ENCODE measurements around the gene PGLYRP1.
A peak's percentile ranks its signal among the peaks of the same experiment; 100 is the strongest.

PGLYRP1 gene, protein sequence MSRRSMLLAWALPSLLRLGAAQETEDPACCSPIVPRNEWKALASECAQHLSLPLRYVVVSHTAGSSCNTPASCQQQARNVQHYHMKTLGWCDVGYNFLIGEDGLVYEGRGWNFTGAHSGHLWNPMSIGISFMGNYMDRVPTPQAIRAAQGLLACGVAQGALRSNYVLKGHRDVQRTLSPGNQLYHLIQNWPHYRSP

DNA sequence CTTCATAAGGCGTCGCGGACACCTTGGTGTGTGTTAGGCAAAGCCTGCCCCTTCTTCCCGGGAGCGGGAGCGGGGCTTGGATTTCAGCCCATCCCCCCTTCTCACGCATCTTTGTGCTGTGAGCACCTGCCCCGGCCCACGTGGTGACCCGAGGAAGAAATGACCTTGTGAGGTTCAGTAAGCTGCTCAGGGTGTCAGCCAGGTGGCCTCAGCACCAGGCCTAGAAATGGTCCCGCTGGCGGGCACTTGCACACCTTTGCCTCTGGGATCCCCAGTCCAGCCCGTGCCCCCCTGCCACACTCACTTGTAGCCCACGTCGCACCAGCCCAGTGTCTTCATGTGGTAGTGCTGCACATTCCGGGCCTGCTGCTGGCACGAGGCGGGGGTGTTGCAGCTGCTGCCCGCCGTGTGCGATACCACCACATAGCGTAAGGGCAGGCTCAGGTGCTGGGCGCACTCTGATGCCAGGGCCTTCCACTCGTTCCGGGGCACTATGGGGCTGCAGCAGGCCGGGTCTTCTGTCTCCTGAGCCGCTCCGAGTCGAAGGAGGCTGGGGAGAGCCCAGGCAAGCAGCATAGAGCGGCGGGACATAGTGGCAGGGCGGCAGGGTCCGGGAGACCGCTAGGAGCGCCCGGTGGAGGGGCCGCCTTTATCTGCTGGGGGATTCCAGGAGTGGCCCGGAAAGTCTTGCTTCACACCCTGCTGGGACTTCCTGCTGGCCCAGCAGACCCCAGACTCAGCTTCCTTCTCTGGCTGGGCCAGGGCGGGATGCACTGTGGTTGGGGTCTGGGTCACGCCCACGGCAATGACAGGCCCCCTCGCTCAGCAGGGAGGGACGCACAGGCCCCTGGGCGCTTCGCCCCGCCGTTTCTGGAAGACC lies at the start of gene PGLYRP1:
Gene PGLYRP1, minus strand, starts transcription at position 623 of the 880 bp plus-strand sequence. Its CDS starts 32 bp downstream, at position 591.
- no peak for DNase-seq (ENCODE audit: low read depth, low spot score)
- no peak within 1 kb of the TSS for H3K27ac ChIP-seq

DNA sequence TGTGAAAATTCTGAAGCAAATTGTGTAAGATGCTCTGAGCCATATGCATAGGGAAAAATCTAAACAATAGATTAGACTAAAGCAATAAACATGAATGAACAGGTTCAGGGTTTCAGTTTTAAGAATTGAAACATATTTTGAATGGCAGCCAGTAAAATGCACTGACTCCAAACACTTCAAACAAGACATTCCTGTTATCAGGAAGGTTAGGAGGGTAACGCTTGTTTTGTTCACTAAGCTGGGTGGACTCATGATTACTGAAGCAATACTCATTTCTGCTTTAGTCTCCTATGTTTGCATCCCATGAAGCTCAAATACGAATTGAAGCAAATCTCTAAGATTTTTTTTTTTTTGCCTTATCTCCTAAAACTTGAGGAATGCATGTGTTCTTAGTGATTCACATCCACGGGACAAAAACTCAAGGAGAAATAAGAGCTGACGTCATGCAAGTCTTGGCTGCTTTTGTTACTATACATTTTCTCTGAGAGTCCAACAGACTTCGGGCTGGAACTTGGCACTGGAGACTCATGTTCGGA lies 47.0 kb upstream of the PGLYRP1 start:
- peak; percentile 88 for DNase-seq (ENCODE audit: low read depth, low spot score)
- peak overlapping the region; percentile 69 for H3K27ac ChIP-seq

GRCh38 chr19:46068345-46069258 lies 45.7 kb upstream of the PGLYRP1 start:
- DNase-seq (ENCODE audit: low read depth, low spot score): peak; percentile 87
- peak overlapping the region; percentile 69 for H3K27ac ChIP-seq

DNA sequence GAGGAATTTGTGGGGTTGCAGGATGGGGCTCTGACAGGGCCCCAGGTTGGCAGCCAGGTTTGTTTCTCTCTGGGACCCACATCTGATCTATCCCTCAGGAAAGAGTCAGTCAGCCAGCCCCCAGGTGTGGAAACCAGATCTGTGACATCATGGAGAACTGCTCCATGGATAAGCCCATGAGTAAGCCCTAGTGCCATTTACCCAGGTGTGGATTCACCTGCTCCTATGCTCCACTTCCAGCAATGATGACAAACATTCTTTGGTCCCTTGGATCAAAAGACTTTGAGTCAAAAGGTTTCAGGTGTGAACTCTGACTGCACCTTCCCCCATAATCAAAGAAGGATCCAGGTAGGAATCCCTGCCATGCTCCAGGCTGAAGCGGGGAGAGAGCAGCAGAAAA lies 44.8 kb upstream of the PGLYRP1 start:
- no peak for DNase-seq (ENCODE audit: low read depth, low spot score)
- peak overlapping the region; percentile 69 for H3K27ac ChIP-seq

DNA sequence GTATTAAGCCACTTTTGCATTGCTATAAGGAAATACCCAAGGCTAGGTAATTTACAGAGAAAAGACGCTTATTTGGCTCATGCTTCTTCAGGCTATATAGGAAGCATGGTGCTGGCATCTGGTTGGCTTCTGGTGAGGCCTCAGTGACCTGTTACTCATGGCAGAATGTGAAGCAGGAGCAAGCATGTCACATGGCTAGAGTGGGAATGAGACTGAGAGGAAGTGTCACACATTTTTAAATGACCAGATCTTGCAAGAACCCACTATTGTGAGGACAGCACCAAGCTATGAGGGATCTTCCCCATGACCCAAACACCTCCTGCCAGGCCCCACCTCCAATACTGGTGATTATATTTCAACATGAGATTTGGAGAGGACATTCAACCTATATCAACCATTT lies 43.6 kb upstream of the PGLYRP1 start:
- DNase-seq (ENCODE audit: low read depth, low spot score): no peak
- H3K27ac ChIP-seq: no peak overlapping the region

DNA sequence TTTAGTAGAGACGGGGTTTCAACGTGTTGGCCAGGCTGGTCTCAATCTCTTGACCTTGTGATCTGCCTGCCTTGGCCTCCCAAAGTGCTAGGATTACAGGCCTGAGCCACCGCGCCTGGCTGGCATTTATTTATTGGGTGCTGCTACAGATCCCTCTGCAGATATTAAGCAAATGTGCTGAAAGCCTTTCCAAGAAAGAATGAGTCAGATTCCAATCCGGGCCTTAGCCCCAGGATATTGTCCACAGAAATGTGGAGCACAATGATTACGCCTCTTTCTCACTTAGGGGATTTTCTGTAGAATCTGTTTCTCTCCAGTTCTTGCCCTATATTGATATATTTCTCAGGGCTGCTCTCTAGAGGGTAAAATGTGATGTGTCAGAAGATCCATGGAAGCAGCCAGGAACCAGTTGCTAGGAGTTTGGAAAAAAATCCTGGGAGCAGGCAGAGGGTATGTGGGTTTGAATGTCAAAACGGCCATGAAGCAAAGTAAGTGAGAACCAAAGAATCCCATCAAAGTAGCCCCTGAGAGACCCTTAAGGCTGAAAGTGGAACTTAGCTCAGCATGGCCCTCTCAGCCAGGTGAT lies 42.7 kb upstream of the PGLYRP1 start:
- no peak for DNase-seq (ENCODE audit: low read depth, low spot score)
- H3K27ac ChIP-seq: no peak overlapping the region

- no peak overlapping the region for H3K27ac ChIP-seq
- DNase-seq (ENCODE audit: low read depth, low spot score): no peak
These were observed 40.3 kb upstream of the PGLYRP1 start for GRCh38 chr19:46063201-46063600.

GRCh38 chr19:46060012-46060411 lies 37.2 kb upstream of the PGLYRP1 start:
- H3K27ac ChIP-seq: no peak overlapping the region
- DNase-seq (ENCODE audit: low read depth, low spot score): no peak

GRCh38 chr19:46058778-46059177 lies 35.9 kb upstream of the PGLYRP1 start:
- no peak for DNase-seq (ENCODE audit: low read depth, low spot score)
- no peak overlapping the region for H3K27ac ChIP-seq

DNA sequence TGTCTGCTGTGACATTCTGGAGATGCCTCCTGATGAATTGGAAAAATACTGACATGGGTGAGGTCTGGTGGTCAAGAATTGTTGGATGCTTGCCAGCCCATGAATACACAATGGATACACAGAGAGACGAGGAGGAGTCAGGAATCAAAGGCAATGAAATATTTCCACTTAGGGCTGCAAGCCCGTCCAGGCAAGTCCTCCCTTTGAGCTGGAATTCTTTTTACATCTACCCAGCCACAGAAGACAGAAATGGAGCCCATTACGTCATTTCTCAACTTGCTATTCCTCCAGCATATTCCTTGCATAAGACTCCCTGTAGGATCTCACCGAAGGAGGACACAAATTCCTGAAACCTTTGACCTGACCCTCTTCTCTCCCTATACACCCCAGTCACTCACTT lies 33.7 kb upstream of the PGLYRP1 start:
- peak overlapping the region; percentile 26 for H3K27ac ChIP-seq
- DNase-seq (ENCODE audit: low read depth, low spot score): peak; percentile 65

- DNase-seq (ENCODE audit: low read depth, low spot score): no peak
- H3K27ac ChIP-seq: no peak overlapping the region
These were observed 30.0 kb upstream of the PGLYRP1 start for GRCh38 chr19:46052896-46053295.

DNA sequence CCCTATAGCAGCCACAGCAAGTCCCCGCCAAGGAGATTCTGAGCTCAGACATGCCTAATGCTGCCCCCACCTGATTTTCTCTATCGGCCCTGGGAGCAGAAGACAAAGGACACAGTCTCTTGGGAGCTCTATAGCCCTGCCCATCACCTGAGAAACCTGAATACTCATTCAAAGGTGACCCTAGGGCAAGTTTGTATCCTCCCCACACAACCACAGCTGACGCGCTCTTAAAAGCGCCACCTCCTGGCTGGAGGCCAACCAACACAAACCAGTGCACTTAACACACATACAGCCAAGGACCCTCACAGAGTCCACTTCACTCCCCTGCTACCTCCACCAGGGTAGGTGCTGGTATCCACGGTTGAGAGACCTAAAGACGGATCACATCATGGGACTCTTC lies 26.7 kb upstream of the PGLYRP1 start:
- DNase-seq (ENCODE audit: low read depth, low spot score): no peak
- no peak overlapping the region for H3K27ac ChIP-seq

- DNase-seq (ENCODE audit: low read depth, low spot score): no peak
- H3K27ac ChIP-seq: no peak overlapping the region
These were observed 20.7 kb upstream of the PGLYRP1 start for GRCh38 chr19:46043519-46043918.

GRCh38 chr19:46042252-46042883 lies 19.5 kb upstream of the PGLYRP1 start:
- no peak overlapping the region for H3K27ac ChIP-seq
- DNase-seq (ENCODE audit: low read depth, low spot score): no peak

DNA sequence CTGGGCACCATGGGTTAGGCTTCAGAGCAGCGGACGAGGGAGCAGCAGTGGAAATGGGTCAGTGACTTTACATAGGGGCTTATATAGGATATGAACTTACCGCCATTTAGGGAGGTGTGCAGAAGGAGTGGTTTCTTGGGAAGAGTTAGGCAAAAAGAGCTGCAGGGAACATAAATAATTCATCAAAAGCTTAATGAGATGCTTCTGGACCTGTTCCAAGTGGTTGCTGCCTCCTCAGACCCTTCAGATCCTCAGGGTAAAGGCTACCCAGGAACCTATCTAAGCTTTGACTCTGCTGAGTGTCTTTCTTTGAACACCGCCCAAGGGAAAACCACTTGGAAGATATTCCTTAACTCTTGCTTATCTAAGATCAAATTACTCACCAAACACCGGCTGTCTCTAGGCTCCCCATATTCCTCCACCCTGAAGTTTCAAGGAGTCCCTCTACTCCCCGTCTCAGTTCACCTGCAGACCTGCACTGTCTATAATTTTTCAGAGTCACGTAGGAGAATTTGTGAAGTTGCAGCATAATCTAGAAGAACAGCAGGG lies 18.2 kb upstream of the PGLYRP1 start, which contains the start of gene IGFL4:
Gene IGFL4, minus strand, starts transcription at position 51 of the 549 bp plus-strand sequence. Its CDS starts 40 bp downstream, at position 11.
- DNase-seq (ENCODE audit: low read depth, low spot score): no peak
- H3K27ac ChIP-seq: no peak within 1 kb of the TSS

GRCh38 chr19:46040125-46040524 lies 17.3 kb upstream of the PGLYRP1 start:
- no peak for DNase-seq (ENCODE audit: low read depth, low spot score)
- no peak overlapping the region for H3K27ac ChIP-seq

- no peak overlapping the region for H3K27ac ChIP-seq
- no peak for DNase-seq (ENCODE audit: low read depth, low spot score)
These were observed 13.9 kb upstream of the PGLYRP1 start for GRCh38 chr19:46036744-46037128.

GRCh38 chr19:46035986-46036743 lies 13.3 kb upstream of the PGLYRP1 start:
- DNase-seq (ENCODE audit: low read depth, low spot score): no peak

More at GRCh38 chr19:46035986-46036743, 13.3 kb upstream of the PGLYRP1 start:
- H3K27ac ChIP-seq: no peak overlapping the region
